Measurements from ENCODE around the gene CFC1.
"Not testable (repeated sequence)": the region's sequence is repeated elsewhere in the genome, so short reads cannot be mapped to it uniquely, and the experiment has no call there.

The CFC1 gene

GRCh38 chr2:130599393-130599792 lies at the start of gene CFC1:
TSS of gene CFC1 (minus strand) at chr2:130599575. CDS start at chr2:130599287, 288 bp downstream.
- TF ChIP-seq, protein P1, sequence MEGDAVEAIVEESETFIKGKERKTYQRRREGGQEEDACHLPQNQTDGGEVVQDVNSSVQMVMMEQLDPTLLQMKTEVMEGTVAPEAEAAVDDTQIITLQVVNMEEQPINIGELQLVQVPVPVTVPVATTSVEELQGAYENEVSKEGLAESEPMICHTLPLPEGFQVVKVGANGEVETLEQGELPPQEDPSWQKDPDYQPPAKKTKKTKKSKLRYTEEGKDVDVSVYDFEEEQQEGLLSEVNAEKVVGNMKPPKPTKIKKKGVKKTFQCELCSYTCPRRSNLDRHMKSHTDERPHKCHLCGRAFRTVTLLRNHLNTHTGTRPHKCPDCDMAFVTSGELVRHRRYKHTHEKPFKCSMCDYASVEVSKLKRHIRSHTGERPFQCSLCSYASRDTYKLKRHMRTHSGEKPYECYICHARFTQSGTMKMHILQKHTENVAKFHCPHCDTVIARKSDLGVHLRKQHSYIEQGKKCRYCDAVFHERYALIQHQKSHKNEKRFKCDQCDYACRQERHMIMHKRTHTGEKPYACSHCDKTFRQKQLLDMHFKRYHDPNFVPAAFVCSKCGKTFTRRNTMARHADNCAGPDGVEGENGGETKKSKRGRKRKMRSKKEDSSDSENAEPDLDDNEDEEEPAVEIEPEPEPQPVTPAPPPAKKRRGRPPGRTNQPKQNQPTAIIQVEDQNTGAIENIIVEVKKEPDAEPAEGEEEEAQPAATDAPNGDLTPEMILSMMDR (IDR thresholded peaks at IDR 0.05), result not testable (repeated sequence)

- TF ChIP-seq, protein P1 (IDR thresholded peaks at IDR 0.05), result not testable (repeated sequence)
These were observed 11.8 kb upstream of the CFC1 start, which contains the start of gene POTEJ for GRCh38 chr2:130611140-130611539. TSS of gene POTEJ (plus strand) at chr2:130611440. CDS start at chr2:130611533, 93 bp downstream.

Data from LNCAP (cell line).